HG03135 (cell line): ENCODE data around the gene VPS33A.
"Not testable (repeated sequence)": the region's sequence is repeated elsewhere in the genome, so short reads cannot be mapped to it uniquely, and the experiment has no call there.

Experiments used
- ATAC-seq: cut with Tn5 transposase; IDR thresholded peaks from one replicate; pipeline ENCODE4 v1.9.1; 2021; ENCODE audit warnings: mild to moderate bottlenecking, moderate library complexity; ENCODE audit not compliant: unreplicated experiment

Gene VPS33A

DNA sequence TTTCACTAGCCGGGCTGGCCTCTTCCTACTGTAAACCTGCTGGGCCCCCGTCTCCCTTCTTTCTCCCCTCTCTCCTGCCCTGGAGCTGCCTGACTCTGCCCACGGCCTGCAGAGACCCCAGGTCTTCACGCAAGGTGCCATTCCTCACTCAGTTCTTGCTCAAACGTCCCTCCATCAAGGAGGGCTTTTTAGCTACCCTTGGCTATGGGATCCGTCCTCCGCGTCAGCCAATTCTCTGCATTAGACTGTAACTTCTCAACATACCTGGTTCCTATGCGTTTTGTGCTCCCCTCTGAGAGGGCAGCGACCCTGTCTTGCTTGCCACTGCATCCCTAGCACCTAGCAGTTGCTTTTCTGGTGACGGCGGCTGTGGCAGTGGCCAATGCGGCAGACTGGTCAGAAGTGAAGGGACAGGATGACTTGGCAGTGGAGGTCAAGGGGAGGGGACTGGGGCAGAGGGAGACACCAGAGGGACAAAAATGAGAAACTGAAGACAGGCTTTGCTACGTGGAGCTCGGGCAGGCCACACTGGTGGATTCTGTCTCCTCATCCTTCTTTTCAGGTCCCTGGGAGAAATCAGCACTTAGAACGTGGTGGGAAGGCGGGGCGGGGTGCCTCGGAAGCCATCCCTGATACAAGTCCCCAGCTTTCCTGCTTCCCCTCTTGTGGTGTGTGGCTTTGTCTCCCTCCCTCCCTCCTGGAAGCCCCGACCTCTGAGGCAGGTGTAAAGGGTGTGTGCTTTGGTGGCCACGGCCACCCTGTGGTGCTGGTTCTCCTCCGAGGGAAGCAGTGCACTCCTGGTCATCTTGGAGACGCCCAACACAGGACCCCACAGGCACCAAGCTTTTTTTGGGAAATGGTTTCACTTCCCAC is 61.0 kb downstream of the VPS33A start:
- ATAC-seq, result no peak

DNA sequence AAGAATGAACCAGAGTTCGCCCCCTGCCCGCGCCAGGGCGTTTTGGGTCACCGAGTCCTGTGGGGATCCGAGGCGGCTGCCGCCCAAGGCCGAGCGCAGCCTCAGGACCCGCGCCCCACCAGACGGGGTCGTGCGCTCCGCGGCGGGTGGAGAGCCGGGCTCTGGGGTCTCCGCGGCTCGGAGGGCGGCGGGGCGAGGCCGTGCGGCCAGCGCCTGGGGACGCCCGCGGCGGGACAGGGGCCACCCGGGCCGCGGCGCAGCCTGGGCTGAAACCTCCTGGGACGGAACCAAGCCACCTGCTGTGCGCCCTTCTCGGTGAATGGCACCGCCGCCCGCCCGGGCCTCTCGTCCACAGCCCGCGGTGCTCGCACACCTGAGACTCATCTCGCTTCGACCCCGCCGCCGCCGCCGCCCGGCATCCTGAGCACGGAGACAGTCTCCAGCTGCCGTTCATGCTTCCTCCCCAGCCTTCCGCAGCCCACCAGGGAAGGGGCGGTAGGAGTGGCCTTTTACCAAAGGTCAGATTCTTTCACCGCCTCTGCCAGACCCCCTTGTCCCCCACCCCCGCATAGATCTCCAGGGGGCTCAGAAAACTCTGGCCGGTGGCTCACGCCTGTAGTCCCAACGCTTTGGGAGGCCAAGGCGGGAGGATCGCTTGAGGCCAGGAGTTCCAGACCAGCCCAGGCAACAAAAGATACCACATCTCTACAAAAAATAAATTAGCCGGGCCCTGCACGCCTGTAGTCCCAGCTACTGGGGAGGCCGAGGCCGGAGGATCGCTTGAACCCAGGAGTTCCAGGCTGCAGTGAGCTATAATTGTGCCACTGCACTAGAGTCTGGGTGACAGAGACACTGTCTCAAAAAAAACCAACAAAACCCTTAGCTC is 61.9 kb downstream of the VPS33A start:
- ATAC-seq, result no peak

DNA sequence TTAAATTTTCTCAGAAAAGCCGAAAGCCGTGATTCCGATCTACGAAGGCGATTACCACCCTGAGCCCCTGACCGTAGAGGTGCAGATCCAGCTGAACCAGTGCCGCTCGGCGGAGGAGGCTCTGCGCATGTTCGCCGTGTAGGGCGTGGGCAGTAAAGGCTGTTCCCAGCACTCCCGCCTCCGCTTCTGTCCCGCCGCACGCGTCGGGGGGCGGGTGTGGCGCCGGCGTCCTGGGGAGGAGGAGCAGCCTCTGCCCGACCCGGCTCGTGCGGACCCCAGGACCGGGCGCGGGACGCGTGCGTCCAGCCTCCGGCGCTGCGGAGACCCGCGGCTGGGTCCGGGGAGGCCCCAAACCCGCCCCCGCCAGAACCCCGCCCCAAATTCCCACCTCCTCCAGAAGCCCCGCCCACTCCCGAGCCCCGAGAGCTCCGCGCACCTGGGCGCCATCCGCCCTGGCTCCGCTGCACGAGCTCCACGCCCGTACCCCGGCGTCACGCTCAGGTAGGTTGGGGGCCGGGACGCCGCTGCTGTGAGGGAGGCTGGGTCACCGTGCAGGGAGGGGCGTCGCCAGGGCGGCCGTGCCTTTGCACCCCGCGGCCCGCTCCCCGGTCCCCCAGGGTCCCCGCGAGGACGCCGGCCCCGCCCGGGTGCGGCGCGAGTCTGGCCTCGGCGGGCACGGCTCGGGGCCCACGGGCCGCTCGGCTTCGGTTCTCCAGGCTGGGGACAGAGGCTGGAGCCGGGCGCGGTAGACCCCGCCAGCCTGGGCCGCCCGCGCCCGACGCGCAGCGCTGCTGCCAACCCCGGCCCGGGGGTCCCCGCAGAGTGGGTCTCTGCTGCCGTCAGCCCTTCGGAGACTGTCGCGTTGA is 62.8 kb downstream of the VPS33A start, which contains the start of gene B3GNT4:
B3GNT4 (plus strand) TSS at position 409 of the 866 bp plus-strand sequence. CDS start 910 bp downstream, outside the sequence.
- no peak for ATAC-seq

DNA sequence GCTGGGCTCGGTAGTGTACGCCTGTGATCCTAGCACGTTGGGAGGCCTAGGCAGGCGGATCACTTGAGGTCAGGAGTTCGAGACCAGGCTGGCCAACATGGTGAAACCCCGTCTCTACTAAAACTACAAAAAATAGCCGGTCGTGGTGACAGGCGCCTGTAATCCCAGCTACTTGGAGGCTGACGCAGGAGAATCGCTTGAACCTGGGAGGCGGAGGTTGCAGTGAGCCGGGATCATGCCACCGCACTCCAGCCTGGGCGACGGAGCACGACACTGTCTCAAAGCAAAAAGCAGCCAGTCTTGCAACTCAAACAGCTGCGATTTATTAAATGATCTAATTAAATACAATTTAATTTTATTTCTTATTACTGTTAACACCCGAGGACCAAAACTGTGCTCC is 63.5 kb downstream of the VPS33A start:
- ATAC-seq, result not testable (repeated sequence)

DNA sequence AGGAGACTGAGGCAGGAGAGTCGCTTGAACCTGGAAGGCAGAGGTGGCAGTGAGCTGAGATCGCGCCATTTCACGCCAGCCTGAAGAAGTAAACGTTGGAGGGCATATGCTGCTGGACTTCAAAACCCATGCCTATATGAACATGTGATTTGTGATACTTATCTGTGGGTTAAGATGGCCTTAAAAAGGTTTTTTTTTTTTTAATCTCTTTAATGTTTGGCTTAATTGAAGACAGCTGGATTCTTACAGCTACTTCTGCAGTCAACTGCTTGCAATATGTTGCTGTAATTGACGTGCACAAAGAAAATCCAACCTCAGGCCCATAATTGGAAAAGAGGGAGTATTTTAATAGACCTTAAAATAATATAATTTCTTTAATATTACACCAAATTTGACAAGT is 64.3 kb downstream of the VPS33A start:
- ATAC-seq, result no peak

DNA sequence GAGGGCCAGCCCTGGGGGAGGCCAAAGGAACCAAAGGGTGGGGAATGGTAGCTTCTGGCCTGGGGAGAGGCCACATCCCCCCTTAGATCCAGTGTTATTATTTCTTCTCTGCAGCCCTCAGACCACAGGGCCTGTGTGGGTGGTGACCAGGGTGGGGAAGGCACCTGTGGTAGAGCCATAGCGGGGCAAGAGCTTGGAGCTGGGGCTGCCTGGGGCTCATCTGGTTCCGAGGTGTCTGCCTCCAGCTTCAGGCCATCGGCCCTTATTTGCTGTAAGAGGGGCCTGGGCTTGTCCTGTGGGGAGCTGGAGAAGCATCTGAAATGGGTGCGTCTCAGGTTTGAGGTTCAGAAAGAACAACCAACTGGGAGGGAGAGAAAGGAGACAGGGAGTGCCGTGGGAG is 64.9 kb downstream of the VPS33A start:
- no peak for ATAC-seq

DNA sequence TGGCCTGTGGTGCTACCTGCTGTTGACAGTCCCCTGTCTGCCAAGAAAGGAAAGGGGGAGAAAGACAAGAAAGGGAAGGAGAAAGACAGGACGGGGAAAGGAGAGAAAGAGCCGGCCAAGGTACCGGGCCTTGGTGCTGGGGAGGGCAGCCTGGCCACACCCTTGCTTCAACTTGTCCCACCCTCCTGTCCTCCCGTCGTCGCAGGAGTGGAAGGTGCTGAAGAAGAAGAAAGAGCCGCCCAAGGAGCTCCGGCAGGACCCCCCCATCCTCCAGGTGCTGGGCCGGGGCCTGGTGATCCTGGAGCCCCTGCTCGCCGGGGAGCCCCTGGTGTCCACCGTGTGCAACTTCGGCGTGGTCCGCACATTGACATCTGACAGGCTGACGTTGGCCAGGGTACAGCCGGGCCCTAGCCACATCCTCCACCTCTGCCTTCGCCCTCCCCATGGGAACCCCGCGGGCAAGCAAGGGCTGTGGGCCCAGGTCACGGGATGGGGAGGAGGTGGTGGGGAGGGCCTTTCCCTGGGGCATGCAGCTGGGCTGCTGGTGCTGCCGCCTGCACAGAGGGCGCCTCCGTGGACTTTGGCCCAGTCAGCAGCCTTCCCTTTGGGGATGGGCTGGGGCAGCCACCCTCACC is 65.6 kb downstream of the VPS33A start:
- no peak for ATAC-seq

DNA sequence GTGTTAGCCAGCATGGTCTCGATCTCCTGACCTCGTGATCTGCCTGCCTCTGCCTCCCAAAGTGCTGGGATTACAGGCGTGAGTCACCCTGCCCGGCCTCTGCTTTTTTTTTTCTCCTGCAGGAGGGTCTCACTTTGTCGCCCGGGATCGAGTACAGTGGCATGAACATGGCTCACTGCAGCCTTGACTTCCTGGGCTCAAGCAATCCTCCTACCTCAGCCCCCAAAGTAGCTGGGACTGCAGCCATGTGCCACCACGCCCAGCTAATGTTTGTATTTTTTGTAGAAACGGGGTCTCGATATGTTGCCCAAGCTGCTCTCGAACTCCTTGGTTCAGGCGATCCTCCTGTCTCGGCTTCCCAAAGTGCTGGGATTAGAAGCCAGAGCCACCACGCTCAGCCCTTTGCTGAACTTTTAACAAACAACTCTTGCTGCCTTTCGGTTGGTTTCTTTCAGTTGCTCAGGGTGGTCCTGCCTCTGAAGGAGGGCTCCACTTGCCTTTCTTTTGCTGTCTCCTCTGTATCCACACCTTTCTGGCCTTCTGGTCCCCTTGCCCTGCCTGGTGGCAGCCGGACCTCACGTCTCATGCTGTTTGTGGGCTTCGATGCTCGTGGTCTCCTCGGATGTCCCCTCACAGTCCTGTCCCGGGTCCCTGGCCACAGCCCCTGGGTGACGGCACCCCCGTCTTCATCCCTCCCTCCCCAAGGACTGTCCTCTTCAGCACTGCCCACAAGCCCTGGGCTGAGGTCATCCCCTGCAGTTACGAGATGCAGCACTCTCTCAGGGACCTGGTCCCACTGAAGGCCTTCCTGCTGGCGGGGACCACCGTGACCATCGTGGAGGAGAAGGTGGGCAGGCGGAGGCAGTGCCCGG is 66.6 kb downstream of the VPS33A start:
- ATAC-seq, result no peak

DNA sequence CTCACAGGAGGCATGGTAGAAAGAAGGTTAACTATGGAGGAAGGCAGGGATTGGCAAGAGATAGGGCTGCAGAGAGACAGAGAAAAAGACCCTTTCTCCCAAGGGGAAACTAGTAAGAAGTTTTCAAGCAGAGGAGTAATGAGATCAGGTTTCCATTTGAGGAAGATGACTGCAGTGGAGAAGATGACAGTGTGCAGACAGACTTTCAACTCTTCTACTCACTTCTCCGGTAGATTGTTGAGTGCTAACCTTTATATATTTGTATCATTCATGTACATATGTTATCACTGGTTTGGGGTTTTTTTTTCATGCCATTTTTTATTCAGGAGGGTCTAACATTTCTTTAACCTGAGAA is 68.7 kb downstream of the VPS33A start:
- no peak for ATAC-seq

DNA sequence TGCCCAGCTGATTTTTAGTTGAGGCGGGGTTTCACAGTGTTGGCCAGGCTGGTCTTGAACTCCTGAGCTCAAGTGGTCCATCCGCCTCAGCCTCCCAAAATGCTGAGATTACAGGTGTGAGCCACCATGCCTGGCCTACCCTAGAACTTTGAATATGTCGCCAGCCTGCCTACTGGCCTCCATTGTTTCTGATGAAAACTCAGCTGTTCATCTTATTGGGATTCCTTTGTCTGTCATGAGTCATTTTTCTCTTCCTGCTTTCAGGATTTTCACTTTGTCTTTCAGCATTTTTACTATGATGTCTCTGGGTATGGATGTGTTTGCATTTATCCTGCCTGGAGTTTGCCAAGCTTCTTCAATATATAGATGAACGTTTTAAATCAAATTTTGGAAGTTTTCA is 70.9 kb downstream of the VPS33A start:
- no peak for ATAC-seq

DNA sequence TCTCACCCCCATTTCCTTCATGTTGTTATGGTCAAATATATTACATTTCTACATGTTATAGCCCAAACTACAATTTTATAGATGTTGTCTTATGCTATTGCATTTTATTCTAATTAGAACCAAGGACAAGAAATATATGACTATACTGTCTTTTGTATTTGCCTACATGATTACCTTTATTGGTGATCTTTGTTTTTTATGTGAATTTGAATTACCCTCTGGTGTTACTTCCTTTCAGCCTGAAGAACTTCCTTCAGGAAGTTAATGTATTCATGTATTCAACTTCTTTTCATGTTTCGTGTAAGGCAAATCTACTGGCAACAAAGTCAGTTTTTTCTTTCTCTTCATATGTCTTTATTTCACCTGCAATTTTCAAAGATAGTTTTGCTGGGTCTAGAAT is 71.5 kb downstream of the VPS33A start:
- no peak for ATAC-seq

DNA sequence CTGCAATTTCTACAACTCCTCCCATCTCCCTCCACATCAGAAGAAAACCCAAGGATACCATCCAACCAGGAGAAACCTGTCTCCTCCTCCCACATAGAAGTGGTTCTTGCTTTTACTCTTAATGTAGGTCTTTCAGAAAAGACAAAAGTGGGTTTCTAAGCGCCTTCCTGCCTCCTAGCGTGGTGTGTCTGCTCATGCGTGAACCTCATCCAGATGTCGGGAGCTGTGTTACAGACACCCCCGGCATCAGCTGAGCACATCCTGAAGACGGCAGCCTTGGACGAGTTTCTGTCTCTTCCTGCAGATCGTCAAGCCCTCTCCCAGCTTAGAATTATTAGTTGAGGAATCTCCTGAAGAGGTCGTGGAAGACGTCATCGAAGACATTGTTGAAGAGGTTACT is 73.9 kb downstream of the VPS33A start:
- no peak for ATAC-seq

DNA sequence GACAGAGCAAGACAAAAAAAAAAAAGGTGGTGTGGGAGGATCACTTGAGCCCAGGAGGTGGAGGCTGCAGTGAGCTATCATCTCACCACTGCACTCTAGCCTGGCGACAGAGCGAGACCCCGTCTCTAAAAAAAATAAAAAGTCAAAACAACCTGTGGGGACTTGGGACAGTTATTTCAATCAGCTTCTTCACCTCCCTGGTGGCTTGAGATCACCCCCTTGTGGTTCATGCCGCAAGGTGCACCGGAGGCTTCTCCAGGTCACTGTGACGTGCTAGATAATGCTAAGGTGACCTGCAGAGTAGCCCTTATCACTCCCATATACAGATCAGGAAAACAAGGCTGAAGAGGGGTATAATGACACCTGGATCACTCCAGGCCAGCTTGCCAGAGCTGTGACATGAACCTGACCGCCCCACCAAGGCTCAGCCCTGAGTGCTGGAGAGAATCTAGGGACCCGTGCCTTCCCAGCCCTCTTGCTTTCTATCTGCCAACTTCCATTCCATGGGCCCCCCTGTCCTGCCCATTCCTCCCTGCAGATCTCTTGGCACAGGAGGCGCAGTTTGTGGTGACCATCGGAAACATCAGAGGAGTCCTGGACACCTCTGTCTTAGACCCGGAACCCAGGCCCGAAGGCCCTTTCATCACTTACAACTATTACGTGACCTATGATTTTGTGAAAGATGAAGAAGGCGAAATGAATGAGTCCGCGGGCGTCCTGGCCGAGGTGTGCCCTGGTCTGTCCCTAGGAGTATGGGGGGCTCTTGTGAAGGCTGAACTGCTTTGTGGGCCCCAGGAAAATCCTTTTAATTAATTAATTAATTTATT is 75.2 kb downstream of the VPS33A start:
- no peak for ATAC-seq

DNA sequence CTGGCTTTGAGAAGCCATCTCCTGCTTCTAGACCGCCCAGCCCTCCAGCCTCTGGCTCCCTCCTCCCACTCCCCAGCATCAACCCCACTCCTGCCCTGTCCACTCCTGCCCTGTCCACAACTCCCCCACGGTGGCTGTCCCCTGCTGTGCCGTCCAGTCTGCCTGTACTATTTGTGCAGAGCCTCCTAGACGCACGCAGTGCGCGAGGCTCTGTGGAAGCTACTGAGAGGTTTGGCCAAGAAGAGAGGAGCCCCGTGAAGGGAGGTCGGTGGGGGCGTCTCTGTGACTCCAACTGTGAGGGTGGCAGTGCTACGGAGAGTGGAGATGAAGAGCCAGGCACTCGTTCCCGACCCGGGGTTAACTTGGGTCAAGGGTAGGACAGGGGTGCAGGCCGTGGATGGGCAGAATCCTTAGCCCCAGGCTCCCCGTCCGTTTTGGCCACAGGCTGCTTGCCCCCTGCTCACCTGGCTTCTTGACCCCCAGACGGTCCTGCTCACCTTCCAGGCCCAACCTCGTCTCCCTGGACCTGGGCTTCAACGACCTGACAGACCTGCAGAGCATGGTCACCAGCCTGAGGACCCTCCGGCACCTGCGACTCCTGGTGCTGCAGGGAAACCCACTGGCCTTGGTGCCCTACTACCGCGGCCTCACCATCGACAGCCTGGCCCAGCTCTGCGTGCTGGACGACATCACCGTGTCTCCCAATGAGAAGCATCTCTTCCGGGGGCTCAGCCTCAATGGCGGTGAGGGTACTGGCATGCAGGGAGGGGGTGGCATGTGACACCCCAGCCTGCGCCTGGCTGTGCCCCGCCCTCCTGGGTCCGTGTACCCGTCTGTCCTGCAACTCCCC is 76.4 kb downstream of the VPS33A start:
- no peak for ATAC-seq

DNA sequence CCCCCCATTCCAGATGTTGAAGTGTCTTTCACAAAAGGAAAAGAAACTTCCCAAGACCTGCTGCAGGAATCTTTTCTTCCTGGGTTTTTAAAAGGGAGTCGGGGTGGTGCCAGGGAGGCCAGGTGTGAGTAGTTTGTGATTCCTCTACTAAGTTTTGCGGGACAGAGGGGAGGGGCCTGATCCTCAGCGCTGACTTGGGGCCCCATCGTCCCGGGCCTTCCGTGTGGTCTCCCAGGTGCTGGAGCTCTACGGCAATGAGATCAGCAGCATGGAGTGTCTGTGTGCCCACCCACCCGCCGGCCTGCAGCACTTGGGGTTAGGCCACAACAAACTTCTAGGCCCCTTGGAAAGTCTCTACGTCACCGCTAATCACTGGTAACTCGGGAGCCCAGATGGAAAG is 78.8 kb downstream of the VPS33A start:
- ATAC-seq, result no peak

DNA sequence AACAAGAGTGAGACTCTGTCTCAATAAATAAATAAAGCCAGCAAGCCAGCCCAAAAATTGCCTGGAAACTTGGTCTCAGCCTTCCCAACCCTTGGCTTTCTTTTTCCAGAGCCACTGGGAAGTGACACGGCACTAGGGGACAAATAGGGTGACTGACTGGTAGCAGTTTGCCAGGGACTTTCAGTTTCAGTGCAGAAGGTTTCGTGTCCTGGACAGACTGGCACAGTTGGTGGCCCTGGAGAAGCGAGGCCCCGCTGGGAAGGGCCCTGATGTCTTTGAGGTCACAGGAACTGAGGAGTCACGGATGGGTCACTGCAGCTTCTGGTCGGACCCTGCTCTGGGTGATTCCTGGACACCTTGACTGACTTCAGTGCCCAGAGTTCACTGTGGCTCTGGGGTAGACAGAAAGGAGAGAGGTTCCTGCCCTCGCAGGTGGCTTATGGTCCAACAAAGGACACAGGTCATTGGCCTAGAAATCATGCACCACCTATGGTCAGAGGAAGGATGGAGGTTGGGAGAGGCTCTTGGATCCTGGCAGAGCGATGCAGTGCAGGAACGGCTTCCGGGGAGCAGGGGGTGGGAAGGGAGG is 80.7 kb downstream of the VPS33A start:
- no peak for ATAC-seq

DNA sequence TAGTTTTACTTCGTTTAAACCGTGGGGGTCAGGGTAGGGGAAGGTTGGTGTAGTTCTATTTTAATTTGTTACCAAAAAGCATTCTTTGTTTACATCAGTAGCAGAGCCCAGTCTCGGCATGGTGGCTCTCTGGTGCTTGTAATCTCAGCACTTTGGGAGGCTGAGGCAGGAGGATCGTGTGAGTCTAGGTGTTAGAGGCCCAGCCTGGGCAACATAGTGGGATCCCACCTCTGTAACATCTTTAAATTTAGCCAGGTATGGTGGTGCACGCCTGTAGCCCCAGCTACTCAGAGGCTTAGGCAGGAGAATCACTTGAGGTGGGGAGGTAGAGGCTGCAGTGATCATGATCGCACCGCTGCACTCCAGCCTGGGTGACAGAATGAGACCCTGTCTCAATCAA is 81.2 kb downstream of the VPS33A start:
- ATAC-seq, result no peak
